ELR (cell line): ENCODE data around the gene SUPT3H.
A peak's percentile ranks its signal among the peaks of the same experiment; 100 is the strongest.

Experiments used
- DNase-seq: peaks from one replicate; pipeline ENCODE4 v3.0.0-alpha.2; 2015; ENCODE audit warnings: low read depth

The SUPT3H gene

DNA sequence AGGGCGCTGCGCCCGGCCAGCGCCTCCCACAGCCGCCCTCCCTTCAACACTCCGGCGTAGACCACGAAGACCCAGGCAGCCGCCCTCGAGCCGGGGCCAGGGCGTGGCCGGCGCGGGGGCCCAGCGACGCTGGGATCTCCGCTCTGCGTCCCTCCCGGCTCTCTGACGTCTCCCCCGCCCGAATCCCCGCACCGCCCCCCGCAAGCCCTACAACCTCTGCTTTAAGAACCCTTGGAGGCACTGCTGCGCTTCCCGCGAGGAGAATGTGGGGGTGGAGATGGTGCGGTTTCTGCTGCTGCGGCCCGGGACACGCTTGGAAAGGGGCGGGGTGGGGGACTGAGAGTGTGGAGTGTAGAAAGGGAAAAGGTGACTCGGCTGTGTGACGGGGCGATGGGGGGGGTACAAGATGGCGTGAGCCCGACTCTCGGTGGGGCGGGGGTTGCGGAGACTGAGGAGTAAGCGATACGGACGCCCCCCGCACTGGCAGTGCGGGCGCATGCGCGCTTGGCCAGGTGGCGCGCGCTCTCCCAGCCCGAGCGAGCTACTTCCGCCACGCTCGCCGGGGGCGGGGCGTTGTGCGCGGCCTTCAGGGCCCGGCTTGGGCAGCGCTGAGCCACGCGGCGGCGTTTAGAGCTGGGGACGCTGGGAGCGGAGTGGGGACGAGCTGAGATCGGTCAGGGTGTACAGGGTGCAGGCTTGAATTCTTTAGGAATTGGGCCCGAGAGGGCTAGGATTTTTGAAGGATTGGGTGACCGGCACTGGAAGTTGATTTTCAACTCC lies at the start of gene SUPT3H:
Gene SUPT3H (minus strand): TSS at position 381 of the 780 bp plus-strand sequence.
- peak; percentile 95 for DNase-seq

DNA sequence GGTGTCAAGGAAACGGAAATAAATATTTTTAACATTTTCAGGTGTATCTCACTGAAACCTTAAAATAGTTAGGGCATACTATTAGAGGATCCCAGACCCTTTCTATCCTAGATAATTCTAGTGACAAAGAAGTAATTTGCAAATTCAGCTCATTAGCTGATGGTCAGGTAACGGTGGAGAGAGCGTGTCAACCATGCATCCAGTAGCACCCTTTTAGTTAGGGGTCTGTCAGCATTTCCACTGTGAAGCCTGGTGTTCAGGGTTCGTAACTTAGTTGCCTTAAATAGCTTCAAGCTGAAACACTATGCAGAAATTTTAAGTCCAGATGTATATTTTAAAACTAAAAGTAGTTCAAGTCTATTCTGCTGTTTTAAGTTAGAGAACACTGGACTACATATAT lies 48.5 kb upstream of the SUPT3H start:
- DNase-seq, result no peak

- DNase-seq, result peak; percentile 19
These were observed 46.7 kb upstream of the SUPT3H start for GRCh38 chr6:45424451-45424861.

DNA sequence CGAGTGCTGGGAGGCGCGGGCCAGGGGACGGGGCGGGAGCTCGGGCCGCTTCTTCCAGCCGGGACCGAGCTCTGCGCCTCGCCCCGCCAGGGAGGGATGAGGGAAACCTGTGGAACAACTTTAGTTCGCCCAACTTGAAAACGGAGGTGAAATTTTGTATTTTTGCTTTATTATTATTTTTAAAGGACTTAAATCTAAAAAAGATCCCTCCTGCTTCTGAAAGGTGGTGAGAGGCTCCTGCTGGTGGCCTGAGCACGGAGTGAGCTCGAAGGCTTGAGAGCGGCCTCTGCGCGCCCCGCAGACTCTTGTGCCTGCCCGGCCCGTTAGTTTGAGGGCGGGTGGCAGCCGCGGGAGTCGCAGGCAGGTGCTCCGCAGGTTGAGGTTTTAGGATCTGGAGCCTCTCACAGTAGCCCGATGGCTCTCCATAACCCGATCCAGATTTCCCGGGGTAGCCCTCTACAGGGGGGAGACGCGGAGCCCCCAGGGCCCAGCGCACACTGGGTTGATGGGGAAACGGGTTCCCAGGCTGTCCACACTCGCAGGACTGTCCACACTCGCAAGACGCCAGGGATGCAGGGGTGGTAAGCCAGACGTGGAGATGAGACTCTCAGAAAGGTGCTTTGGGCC lies 46.2 kb upstream of the SUPT3H start:
- peak; percentile 42 for DNase-seq

DNA sequence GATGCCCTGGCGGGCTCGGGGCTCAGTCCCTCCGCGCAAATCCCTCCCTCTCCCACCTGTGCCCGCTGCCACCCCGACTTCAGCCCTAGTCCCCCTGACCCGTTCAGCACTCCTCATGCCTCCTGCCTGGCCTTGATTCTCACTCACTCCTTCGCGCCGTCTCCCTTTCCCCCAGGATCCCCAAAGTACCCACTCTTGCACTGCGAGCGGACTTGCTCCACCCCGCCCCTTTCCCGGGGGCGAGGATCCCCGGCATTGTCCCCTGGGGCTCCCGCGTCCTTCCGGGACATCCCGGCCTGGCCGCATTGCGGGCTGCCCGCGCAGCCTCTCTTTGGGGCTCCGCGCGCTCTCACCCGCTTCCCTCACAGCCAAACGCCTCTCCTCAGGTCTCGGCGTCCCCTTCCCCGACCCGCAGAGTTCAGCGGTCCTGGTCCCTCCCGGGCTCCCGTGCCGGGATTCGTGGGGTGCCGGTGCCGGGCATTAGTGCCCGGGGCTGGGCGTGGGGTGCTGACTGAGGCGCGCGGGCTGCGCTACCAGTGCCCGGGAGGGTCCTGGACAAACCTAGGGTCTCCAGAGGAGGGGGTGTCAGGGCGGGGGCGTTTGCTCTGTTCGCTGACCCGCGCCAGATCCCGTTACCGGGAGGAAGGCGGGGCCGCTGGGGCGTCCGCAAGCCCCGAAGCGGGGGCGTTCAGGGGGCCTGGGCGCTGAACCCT lies 45.5 kb upstream of the SUPT3H start:
- peak; percentile 64 for DNase-seq

DNA sequence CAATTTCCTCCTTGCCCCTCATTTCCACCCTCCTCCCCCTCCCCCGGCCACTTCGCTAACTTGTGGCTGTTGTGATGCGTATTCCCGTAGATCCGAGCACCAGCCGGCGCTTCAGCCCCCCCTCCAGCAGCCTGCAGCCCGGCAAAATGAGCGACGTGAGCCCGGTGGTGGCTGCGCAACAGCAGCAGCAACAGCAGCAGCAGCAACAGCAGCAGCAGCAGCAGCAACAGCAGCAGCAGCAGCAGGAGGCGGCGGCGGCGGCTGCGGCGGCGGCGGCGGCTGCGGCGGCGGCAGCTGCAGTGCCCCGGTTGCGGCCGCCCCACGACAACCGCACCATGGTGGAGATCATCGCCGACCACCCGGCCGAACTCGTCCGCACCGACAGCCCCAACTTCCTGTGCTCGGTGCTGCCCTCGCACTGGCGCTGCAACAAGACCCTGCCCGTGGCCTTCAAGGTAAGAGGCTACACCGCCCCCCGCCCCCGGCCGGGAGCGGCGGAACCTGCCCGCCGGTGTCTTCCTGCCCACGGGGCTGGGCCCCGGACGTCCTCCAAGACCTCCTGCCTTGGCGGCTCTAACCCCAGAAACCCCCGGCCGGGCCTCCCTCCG lies 44.9 kb upstream of the SUPT3H start:
- DNase-seq, result peak; percentile 69

- peak; percentile 80 for DNase-seq
These were observed 44.2 kb upstream of the SUPT3H start for GRCh38 chr6:45421709-45422502.

- no peak for DNase-seq
These were observed 43.4 kb upstream of the SUPT3H start for GRCh38 chr6:45420909-45421708.

GRCh38 chr6:45420083-45420908 lies 42.6 kb upstream of the SUPT3H start:
- DNase-seq, result peak; percentile 65

- peak; percentile 61 for DNase-seq
These were observed 41.9 kb upstream of the SUPT3H start for GRCh38 chr6:45419571-45420082.

GRCh38 chr6:45417436-45417835 lies 39.7 kb upstream of the SUPT3H start:
- DNase-seq, result no peak

DNA sequence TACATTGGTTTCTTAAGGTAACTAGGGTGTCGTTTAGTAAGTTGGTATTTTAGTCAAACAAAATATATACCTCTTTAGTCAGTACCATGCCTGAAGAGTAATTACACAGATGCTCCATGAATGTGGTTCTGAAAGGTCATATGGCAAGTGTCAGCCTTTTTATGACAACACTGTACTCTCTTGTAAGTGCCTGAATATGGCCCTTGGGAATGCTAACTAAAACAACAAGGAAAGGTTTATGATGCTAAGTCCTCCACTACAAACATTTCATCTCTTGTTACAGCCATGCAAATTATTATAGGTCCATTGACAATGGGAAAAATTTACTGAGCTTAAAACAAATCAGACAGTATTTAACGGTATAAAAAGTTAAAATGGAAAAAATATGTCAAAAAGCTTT lies 39.0 kb upstream of the SUPT3H start:
- DNase-seq, result peak; percentile 42

DNA sequence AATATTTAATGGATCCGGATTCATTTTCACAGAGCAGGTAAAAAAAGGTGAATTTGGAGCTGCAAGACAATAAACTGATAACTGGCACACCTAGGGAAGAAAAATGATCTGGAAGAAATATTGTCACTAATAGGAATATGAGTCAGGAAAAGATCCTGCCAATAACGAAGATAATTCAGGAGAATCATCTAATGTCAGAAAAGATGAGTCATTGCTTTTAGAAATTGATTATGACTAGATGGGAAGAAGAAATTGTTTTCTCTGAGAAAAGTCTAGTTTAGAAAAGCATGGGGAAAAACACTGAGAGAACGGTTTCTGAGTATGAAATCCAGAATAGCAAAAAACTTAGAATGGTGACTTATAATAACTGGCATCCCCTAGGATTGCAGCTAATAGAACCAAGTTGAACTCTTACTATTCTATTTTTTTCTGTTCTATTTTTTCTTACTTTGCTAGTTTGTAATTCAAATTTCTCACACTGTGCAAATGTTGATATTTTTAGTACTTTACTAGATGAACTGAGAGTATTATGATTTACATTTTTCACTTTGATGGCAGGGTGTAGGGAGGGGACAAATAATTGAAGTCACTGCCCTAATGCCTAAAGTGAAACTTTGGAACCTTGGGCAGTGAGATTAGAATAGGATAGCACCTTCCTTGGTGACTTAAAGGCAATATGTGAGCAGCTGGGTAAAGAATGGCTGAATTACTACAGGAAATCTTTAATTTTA lies 38.2 kb upstream of the SUPT3H start:
- DNase-seq, result peak; percentile 37

DNA sequence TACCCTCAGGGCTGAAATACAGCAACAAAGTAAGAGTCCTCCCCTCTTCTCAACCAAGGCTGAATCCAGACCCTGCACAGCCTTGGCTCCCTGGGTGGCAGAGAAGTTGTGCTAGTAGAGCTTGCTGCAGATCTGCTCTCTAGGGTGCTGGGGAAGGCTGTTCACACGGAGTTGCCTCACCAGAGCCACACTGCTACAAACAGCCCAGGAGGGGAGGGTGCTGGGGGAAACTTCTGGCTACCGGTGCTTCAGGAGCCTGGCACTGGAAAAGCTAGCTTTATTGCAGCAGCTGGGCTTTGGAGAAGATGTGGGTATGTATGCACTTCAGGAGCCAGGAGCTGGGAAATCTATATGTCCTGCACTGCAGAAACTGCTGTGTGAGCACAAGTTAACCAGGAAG lies 37.6 kb upstream of the SUPT3H start:
- DNase-seq, result no peak

DNA sequence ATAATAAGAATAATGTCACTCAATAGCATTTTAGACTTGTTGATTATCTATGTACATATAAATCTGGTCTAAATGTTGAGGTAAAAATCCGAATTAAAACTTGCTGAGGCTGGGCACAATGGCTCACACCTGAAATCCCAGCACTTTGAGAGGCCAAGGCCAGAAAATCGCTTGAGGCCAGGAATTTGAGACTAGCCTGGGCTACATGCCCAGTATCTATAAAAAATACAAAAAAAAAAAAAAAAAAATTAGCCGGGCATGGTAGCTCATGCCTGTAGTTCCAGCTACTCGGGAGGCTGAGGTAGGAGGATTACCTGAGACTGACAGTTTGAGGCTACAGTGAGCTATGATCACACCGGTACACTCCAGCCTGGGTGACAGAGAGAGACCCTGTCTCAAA lies 34.2 kb upstream of the SUPT3H start:
- no peak for DNase-seq

- no peak for DNase-seq
These were observed 22.3 kb upstream of the SUPT3H start for GRCh38 chr6:45400021-45400420.

- peak; percentile 81 for DNase-seq
These were observed 20.5 kb upstream of the SUPT3H start for GRCh38 chr6:45398075-45398813.

GRCh38 chr6:45394586-45395095 lies 16.9 kb upstream of the SUPT3H start:
- DNase-seq, result no peak
